HG03354 (cell line): ENCODE results near the gene SIAE.
"Not testable (repeated sequence)": the region's sequence is repeated elsewhere in the genome, so short reads cannot be mapped to it uniquely, and the experiment has no call there.

Experiments used
- ATAC-seq: cut with Tn5 transposase; IDR thresholded peaks from one replicate; pipeline ENCODE4 v1.9.1; 2021; ENCODE audit warnings: mild to moderate bottlenecking; ENCODE audit not compliant: unreplicated experiment, poor library complexity, severe bottlenecking

SIAE gene

DNA sequence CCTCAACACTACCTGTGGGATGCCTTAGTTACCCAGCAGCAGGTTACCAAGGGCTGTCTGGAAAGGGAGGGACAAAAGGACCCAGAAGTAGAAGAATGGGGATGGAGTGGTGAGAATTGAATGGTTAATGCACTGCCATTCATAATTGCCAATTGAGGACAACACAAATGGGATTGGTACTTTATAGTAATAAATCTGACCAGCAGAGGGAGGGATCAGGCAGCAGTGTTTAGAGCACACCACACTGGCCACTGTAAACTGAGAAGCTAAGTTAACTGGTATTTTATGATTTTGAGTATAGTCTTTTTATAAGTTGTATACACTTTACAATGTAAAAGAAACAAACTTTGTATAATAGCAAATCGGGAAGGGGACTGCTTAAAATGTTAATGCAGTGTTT is 40.2 kb downstream of the SIAE start:
- peak; percentile 62 for ATAC-seq

DNA sequence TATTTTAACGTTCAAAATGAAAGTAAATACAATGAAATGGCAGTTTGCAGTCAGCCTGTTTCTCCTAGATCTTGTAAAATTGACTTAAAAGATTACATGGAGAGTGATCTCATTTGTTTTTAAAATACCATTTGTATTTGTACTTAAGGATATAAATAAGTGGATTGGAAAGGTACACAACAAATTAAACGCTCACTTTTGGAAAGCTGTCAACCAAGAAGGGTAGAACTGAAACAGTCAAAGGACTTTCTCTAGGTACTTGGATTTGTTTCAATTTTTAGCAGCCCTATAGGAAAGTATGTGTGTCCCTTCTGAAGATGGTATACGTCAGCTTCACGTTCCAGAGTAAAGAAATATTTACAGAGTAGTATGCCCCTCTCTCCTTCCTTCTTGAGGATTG is 43.6 kb downstream of the SIAE start:
- no peak for ATAC-seq

DNA sequence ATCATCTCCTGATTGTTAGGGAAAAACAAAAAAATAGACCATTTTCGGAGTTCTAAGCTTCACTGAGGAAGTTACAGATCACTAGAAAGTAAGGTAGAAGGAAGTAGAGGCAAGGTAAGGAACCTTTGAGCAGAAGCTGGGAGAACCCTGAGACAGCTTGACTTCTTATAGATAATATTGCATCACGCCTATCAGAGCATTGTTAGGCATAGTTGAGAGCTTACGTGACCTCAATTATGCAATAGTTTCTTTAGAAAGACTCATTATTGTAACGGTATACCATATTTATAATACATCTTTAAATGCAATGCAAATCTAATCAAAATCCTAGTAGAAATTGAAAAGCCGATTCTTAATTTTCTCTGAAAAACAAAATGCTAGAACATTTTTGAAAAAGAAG is 46.0 kb downstream of the SIAE start:
- no peak for ATAC-seq

DNA sequence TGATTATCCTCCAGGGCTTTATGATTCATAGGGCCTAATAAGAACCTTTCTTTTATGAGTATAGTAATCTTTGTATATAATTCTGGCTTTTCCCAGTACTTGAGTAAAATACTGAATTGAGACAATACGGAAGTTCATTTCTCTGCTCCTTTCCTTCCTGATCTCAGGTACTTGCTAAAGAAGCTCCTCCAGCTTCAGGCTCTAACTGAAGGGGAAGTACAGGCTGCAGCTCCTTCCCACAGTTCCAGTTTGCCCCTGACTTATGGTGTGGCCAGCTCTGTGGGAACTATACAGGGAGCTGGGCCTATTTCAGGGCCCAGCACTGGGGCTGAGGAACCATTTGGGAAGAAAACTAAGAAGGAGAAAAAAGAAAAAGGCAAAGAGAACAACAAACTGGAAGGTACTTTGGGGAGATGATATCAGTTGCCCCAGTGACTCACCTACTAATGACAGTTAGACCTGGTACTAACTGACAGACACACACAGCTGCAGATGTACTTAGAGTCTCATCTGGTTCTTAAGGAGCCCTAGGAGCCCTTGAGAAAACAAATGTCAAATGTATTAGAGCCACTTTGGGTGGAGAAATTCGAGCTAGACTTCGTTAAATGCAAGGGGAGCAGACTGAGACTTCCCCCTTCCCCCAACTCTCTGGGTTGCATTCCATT is 47.9 kb downstream of the SIAE start:
- ATAC-seq = no peak

DNA sequence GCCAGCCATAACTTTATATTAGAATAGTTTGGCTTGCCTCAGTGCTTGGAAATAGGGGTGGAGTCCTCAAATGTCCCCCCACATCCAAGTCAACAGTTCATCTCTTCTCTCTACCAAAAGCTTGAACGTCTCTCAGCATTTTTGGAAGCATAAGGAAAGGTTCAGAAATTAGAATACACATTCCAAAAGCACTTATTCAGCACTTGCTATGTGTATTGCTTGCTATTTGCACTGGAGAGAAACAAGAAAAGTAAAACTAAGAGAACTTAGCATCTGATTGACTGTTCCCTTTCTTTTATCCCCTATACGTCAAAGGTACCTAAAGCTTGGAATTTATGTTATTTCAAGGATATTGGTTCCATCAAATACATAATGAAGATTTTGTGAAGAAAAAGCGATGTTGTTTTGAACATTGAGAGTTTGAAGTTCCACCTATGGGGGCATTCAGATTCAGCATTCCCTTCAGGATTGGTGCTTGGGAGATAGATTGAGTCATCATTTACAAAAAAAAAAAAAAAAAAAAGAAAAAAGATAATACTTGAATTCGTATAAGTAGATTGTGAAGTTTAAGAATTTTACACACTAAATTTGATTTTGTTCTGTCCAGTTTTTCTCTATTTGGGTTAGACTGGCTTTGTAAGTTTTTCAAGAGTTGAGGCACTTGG is 49.5 kb downstream of the SIAE start:
- no peak for ATAC-seq

DNA sequence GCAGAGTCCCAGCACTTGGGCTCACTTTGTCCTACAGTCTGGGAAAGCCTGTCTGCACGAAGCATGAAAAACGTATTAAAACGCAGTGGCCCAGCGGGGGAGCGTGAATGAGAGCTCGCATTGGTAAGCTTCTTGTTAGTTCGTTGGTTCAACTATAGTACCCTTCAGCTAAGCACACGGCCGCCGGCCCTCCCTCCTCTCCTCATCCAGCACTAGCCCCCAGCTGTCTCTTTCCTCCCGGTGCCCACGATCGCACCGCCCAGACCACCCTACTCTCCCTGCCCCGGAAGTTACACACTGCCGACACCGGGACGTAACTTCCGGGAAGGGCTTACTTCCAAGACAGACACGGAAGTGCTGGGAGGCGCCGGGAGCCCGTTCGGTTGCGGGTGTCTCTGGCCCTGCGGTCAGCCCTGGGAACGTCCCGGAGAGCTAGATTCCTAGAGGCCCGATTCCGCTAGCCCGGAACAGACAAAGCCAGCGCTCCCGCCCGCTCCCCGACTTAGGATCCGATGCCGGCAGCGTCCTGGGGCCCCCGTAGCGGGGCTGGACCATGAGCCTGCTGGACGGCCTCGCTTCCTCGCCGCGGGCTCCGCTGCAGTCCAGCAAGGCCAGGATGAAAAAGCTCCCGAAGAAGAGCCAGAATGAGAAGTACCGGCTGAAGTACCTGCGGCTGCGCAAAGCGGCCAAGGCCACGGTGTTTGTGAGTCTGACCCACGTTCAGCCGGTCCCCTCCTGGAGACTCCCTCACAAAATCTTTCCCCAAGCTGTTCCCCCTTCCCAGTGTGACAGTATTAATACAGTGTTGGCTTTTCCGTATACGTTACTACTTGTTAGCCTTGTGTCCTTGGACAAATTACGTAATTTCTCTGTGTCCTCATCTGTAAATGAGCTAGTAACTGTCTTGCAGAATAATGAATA is 50.7 kb downstream of the SIAE start, which contains the start of gene TBRG1:
TBRG1 (plus strand) TSS at position 334 of the 921 bp plus-strand sequence; CDS start at position 554, 220 bp downstream.
- ATAC-seq = peak; percentile 98

DNA sequence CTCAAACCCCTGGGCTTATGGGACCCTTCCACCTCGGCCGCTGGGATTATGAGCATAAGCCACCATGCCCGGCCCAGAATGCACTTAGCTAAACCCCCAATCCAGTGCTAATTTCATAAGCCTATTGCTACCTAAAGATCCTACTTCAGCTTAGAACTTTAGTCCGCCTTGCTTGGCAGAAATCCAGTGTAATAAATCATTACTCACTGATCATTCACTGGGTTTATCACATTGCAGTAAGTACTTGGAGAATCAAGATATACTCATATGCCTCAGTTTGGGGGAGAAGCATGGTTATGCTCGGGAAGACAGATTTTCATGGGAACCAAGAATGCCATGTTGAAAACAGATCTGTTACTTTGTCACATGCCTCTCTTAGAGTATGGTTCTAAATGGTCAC is 54.7 kb downstream of the SIAE start:
- no peak for ATAC-seq

DNA sequence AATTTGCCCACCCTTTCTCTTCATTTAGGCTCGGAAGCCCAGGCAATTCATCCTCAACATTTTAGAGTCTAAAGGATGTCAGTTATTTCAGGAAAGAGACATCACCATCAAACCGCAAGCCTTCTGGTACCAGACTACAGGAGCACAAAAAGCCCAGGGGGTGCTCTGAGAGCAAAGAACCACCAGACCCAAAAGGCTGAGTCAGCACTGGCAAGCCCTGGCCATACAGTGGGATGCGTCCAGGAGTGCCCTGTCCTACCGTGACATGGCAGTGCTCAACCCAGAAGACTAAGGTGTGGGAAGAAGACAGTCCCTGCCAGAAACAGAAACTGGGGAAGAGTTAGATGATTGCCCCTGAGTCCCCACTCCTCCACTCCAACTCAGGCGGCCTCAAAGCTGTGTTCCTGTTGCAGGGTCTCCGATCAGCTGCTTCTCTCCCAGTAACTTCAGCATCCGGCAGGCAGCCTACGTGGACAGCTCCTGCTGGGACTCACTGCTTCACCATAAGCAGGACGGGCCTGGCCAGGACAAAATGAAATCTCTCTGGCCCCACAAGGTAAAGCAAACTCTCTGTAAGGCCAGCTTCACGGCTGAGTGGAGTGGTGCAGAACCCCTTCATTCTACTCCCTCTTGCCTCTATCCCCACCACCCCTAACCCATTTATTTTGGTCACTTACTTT is 60.8 kb downstream of the SIAE start:
- no peak for ATAC-seq

DNA sequence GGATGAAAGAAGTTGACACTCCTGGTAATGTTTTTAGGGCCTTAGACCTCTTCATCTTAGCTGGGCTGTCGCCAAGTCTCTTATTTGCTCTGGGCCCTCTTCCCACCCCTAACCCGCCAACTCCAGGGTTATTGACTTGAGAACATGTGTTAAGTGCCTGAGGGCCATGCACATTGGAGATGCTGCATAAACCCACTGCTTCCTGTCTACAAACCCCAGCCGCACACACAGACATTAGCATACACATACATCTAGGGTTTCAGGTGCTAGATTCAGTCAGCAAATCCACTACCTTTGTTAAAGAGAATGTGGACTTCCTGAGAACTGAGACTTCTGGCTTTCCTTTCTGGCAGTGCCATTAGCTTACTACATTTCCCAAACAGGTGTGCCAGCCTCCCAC is 61.5 kb downstream of the SIAE start:
- ATAC-seq = no peak

DNA sequence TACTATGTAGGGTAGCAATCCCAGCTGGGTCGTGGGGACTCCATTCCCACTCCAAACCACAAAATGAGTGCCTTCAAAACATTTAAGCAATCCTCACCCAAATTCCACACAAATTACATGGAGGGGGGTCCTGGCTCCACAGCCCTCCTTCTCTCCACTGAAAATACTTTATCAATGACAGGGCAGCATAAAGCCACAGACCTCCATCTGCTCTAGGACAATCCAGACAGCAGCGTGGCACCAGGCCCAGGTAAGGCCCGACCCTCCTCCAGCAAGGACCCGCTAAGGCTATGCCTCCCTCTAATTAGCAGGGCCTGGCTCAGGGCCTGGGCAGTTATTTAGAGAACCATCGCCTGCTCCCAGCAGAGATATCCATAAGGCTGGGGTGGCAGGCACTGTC is 62.5 kb downstream of the SIAE start, which contains the start of gene PANX3:
PANX3 (plus strand) TSS at position 365 of the 400 bp plus-strand sequence. CDS start 129 bp downstream, outside the sequence.
- ATAC-seq = no peak

DNA sequence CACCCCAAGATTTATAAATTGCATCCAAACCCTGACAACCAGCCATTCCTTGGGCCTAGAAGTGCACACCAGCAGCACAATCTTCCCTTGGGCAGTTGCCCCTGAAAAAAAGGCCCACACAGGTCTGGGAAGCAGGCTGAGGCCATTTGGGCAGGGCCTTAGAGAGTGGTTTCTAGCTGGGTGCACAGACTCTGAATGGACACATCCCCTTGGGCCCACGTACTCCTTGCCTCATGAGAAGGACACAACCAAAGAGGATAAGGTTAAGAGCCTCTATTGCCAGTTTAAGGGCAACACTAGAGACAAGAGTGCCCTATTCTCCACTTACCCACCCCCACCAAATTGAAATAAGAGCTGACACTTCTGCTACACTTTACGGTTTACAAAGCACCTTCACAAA is 63.2 kb downstream of the SIAE start:
- no peak for ATAC-seq

DNA sequence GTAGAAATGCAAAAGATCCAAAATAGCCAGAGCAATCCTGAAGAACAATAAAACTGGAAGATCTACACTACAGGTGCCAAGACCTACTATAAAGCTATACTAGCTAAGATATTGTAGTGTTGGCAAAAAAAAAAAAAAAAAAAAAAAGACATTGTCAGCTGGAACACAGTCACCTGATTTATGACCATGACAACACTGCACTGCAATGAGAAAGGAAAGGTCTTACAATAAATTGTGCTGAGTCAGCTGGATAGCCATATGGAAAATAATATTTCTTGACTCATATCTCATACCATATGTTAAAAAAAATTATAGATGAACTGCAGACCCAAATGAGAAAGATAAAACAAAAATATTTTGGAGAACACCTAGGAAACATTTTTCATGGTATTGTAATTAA is 65.4 kb downstream of the SIAE start:
- ATAC-seq = no peak

DNA sequence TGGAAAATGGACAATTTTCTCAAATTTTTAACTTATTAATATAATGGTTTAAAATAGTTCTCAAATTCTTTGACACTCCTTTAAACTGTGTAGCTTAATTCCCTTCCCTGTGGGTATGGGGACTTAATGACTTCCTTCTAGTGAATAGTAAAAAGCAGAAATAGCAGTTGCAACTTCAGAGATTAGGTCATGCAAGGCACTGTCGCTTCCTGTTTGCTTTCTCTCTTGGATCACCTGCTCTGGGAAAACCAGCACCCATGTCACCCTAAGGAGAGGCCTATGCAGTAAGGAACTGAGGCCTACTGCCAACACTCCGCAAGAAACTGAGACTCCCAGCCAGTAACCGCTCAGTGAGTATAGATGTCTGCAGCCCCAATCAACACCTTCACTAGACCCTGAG is 67.8 kb downstream of the SIAE start:
- no peak for ATAC-seq

DNA sequence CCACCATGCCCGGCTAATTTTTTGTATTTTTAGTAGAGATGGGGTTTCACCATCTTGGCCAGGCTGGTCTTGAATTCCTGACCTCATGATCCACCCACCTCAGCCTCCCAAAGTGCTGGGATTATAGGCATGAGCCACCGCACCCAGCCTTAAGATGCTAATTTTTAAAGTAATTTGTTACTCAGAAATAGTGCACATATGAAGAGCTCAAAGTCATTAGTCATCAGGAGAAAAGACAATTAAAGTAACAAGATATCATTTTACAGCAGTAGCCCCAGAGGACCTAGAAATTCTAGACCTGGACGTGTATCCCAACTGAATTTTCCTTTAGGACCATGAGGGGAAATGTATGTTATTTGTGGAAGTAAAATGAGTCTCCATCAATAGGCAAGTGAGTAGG is 70.8 kb downstream of the SIAE start:
- ATAC-seq = not testable (repeated sequence)

DNA sequence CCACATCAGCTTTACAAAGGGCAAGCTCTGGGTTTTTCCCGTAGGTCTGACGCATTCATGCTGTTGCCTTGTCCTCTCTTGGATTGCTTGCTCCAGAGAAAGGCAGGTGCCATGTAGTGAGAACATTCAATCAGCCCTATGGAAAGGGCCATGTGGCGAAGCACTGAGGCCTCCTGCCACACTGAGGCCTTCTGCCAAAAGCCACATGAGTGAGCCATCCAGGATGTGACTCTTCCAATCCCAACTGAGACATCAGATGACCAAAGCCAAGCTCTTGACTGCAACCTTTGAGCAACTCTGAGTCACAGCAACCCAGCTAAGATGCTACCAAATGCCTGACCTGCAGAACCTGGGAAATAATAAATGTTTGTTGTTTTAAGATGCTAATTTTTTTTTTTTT is 71.3 kb downstream of the SIAE start:
- ATAC-seq = no peak

DNA sequence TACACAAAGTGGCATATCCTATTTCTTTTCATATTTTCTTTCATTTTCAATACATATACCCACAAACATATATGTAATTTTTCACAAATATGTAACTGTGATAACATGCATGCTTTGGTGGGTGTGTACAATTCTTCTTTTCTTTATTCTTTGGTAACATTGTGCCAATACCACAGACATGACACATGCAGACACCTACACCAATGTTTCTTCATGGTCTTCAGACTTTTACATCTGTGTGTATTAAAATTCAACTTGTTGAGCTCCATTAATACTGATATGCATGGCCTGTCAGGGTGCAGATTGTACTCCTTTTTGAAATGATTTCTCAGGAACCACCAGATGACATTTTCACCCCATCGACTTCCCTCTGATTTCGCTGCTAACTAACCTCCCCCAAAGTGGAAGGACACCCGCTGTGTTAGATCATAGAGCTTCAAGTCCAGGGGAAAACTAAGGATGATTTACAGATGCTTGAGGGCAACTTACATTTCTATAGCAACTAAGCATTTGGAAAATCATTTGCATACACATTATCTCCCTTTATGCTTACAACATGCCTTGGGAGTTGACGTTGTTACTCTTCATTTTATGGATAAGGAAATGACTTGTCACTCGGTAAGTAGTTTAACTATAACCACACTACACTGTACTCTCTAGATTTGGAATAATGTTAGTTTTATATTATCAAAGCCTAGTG is 72.8 kb downstream of the SIAE start:
- no peak for ATAC-seq

DNA sequence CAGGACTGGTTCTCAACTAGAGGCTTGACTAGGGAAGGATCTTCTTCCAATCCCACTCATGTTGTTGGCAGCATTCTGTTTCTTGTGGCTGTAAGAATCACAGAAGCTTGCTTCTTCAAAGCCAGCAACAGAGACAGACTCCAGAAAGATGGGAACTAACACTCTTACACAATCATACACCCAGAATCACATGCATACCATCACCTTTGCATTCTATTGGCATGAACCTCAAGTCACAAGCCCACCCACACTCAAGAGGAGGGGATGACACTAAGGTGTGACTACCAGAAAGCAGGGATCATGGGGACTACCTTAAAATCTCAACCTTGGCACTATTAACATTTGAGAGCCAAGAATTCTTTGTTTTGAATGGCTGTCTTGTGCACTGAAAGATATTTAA is 75.9 kb downstream of the SIAE start:
- ATAC-seq = no peak

DNA sequence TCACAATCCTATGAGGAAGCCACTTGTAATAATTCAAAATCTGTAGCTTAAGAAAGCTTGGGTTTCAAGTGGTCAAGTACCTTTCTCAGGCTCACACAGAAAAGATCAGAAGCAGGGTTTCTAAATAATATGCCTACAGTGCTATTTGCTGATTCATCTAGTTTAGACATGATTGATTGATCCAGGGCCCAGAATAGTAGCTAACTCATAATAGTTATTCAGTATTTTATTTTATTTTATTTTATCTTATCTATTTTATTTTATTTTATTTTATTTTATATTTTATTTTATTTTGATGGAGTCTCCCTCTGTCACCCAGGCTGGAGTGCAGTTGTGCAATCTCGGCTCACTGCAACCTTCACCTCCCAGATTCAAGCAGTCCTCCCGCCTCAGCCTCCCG is 78.2 kb downstream of the SIAE start:
- no peak for ATAC-seq

DNA sequence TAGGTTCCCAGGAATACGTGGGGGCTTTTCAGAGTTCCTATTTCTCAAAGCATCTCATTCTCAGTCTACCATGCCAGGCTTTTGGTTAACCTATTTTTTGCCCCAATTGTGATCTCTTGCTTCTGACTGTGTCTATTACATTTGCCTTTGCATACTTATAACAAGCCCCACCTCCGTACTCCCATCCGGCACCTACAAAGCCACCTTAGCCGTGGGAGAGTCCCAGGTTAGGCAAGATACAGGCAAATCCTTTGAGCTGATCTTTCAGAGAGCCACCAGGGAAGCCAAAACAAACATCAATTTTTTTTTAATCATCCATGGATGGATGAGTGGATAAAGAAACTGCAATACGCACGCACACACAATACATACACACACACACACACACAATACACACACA is 80.9 kb downstream of the SIAE start:
- no peak for ATAC-seq
